ENCODE data around the gene FAM89B. TPM values are rescaled to one million over a fixed set of nuclear protein-coding genes. Genes with fewer than 3 reads are reported as not detected.

FAM89B gene
- total RNA-seq, 1 donor from 2014 or later = 104 TPM

DNA sequence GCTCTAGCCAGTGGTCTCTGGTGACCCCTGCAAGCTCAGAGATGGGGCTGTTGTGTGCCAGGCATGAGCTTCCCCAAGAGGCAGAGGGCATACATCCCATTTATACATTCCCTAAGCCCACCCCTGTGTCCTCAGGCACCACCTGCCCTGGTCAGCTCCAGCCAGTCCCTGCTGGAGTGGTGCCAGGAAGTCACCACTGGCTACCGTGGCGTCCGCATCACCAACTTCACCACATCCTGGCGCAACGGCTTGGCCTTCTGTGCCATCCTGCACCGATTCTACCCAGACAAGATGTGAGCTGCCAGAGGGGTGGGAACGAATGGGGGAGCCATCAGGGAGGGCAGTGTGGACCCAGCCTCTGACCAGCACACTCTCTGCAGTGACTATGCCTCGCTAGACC is 11.8 kb downstream of the FAM89B start:
- no peak overlapping the region for H3K4me3 ChIP-seq
- H3K4me1 ChIP-seq = peaks cover 22 to 30% of the 10 kb centered on the region in 2 donors
- no peaks in the 10 kb centered on the region for H3K27me3 ChIP-seq
- peak overlapping the region; percentile 3 to 42 for H3K27ac ChIP-seq
- H3K36me3 ChIP-seq = peaks cover 70 to 81% of the 10 kb centered on the region in 2 donors
- no peak for DNase-seq (ENCODE audit: low spot score in 2 of 2)
- TF ChIP-seq, protein P1, sequence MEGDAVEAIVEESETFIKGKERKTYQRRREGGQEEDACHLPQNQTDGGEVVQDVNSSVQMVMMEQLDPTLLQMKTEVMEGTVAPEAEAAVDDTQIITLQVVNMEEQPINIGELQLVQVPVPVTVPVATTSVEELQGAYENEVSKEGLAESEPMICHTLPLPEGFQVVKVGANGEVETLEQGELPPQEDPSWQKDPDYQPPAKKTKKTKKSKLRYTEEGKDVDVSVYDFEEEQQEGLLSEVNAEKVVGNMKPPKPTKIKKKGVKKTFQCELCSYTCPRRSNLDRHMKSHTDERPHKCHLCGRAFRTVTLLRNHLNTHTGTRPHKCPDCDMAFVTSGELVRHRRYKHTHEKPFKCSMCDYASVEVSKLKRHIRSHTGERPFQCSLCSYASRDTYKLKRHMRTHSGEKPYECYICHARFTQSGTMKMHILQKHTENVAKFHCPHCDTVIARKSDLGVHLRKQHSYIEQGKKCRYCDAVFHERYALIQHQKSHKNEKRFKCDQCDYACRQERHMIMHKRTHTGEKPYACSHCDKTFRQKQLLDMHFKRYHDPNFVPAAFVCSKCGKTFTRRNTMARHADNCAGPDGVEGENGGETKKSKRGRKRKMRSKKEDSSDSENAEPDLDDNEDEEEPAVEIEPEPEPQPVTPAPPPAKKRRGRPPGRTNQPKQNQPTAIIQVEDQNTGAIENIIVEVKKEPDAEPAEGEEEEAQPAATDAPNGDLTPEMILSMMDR (IDR thresholded peaks at IDR 0.05) = no peak
- H3K9me3 ChIP-seq = no peaks in the 10 kb centered on the region
- intact Hi-C loops (cut with DNase I) = no loop called here

DNA sequence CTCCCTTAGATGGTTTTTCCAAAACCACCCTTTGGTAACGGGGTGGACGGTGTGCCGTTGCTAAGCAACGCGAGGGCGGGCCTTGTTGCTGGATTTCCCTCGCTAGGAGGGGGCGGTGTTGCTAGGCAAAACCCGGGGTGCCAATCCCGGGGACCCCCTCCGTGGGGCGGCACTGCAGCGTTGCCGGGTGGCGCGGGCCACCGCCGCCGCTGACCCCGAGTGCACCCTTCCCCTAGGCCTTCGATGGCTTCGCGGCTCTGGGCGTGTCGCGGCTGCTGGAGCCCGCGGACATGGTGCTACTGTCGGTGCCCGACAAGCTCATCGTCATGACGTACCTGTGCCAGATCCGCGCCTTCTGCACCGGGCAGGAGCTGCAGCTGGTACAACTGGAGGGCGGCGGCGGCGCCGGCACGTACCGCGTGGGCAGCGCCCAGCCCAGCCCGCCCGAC is 12.4 kb downstream of the FAM89B start:
- no peak overlapping the region for H3K4me3 ChIP-seq
- no peak for DNase-seq (ENCODE audit: low spot score in 2 of 2)
- TF ChIP-seq, protein P1 (IDR thresholded peaks at IDR 0.05) = no peak
- no peaks in the 10 kb centered on the region for H3K27me3 ChIP-seq
- H3K36me3 ChIP-seq = peaks cover 69 to 80% of the 10 kb centered on the region in 2 donors
- intact Hi-C loops (cut with DNase I) = no loop called here
- H3K27ac ChIP-seq = no peak overlapping the region
- H3K4me1 ChIP-seq = peaks cover 22 to 30% of the 10 kb centered on the region in 2 donors
- H3K9me3 ChIP-seq = no peaks in the 10 kb centered on the region

DNA sequence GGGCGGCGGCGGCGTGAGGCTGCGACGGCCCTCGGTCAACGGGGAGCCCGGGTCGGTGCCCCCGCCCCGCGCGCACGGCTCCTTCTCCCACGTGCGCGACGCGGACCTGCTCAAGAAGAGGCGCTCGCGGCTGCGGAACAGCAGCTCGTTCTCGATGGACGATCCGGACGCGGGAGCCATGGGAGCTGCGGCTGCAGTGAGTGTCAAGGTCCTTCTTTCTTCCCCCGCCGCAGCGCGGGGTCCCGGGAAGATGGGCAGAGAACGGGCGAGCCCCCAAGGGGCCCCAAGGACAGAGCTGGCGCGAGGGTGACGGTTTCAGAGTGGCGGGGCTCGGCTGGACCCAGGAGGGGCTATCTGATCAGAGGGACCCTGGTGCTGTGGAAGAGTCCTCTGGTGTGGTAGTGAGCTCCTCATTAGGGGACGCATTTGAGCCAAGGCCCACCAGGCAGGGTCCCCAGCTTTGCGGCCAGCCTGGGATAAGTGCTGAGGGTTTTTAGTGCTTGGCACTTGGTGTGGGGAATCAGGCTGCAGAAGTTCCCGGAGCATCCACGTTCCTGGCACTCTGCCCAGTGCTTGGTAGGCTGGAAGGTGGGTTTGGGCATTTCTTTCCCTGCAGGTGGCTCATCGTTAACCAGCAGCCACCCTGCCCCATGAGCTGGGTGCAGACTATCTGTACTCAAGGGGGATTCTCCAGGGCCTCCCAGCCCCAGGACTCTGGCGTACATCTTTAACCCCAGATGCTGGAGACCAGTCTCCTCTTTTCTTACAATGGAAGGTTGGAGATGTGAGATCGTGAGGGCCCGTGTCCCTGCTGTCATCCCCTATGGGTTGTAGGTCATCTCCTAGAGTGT is 13.3 kb downstream of the FAM89B start:
- Histone ChIP-seq H3K36me3 (peaks cover 69 to 80% of the 10 kb centered on the region in 2 donors), H3K27me3 (no peaks in the 10 kb centered on the region), H3K4me3 (no peak overlapping the region), H3K27ac (peak overlapping the region; percentile 14 to 76), H3K4me1 (peaks cover 22 to 30% of the 10 kb centered on the region in 2 donors), H3K9me3 (no peaks in the 10 kb centered on the region)
- DNase-seq (ENCODE audit: low spot score in 2 of 2) = no peak
- TF ChIP-seq, protein P1 (IDR thresholded peaks at IDR 0.05) = no peak
- intact Hi-C loops (cut with DNase I) = no loop called here

DNA sequence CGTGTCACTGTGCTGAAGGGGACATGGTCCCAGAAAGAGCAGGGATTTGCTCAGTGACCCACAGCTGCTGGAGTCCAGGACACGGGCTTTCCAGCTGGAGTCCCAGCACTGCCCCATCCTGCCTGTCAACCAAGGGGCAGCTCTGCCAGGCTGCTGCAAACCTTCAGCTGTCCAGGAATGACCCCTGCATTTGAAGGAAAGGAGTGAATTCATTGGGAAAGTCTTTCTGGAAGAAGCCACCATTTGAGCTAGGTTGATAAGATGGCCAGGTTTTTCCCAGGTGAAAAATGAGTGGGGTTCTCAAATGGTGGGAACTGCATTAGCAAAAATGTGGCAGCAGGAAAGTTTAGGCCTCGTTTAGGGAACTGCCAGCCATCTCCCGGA is 13.9 kb downstream of the FAM89B start:
- Histone ChIP-seq H3K4me1 (peaks cover 22 to 30% of the 10 kb centered on the region in 2 donors), H3K36me3 (peaks cover 69 to 80% of the 10 kb centered on the region in 2 donors), H3K27ac (peak overlapping the region; percentile 73 to 76), H3K9me3 (no peaks in the 10 kb centered on the region), H3K27me3 (no peaks in the 10 kb centered on the region), H3K4me3 (no peak overlapping the region)
- TF ChIP-seq, protein P1 (IDR thresholded peaks at IDR 0.05) = no peak
- no peak for DNase-seq (ENCODE audit: low spot score in 2 of 2)
- intact Hi-C loops (cut with DNase I) = no loop called here

DNA sequence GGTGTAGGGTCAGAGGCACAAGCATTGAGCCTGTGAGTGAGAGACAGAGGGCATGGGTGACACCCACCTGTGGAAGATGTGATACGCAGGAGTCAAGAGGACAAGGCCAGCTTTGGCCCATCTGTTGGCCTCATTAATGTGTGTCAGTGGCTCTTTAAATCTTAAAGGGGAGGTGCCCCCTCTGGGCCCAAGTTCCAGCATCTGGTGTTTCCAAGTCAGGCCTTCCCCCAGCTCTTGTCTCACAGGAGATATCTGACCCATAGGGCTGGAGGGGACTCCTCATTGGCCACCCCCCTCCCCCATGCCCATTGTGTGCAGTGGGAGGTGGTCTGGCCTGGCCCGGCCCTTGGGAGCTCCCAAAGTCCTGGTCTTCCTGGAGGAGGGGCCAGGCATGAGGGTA is 14.3 kb downstream of the FAM89B start:
- no peak for DNase-seq (ENCODE audit: low spot score in 2 of 2)
- Histone ChIP-seq H3K27me3 (no peaks in the 10 kb centered on the region), H3K4me3 (no peak overlapping the region), H3K27ac (peak overlapping the region; percentile 73 to 76), H3K9me3 (no peaks in the 10 kb centered on the region), H3K4me1 (peaks cover 22 to 30% of the 10 kb centered on the region in 2 donors), H3K36me3 (peaks cover 69 to 80% of the 10 kb centered on the region in 2 donors)
- TF ChIP-seq, protein P1 (IDR thresholded peaks at IDR 0.05) = no peak
- intact Hi-C loops (cut with DNase I) = no loop called here

All from ascending aorta (tissue), 2 donors.